DOHH2 (cell line): ENCODE data around the gene TTYH2.

ENCODE experiments used
- H3F3A ChIP-seq: fragments of 200-600 bp; sonication (generic), shearing (Covaris generic); 2 replicates; pipeline ENCODE4 v1.6.0; 2016; ENCODE audit warnings: antibody characterized with exemption, mild to moderate bottlenecking; ENCODE audit not compliant: control insufficient read depth, insufficient read depth
- H3K27ac ChIP-seq: fragments of 200-600 bp; sonication (generic); 2 replicates; pipeline ENCODE4 v1.5.1; 2014; ENCODE audit warnings: low read depth, mild to moderate bottlenecking, low read length, moderate library complexity
- H3K27me3 ChIP-seq: fragments of 200-600 bp; sonication (generic); 2 replicates; pipeline ENCODE4 v1.6.1; 2014; ENCODE audit warnings: mild to moderate bottlenecking, low read length, mixed read lengths; ENCODE audit not compliant: control insufficient read depth
- H3K36me3 ChIP-seq: fragments of 200-600 bp; sonication (generic); 2 replicates; pipeline ENCODE4 v1.6.1; 2014; ENCODE audit warnings: mild to moderate bottlenecking, low read length, moderate library complexity, mixed read lengths; ENCODE audit not compliant: control insufficient read depth
- H3K4me1 ChIP-seq: fragments of 200-600 bp; sonication (generic); 2 replicates; pipeline ENCODE4 v1.6.1; 2014; ENCODE audit warnings: mild to moderate bottlenecking, low read length, mixed read lengths; ENCODE audit not compliant: control insufficient read depth
- H3K4me2 ChIP-seq: fragments of 200-600 bp; sonication (generic); 2 replicates; pipeline ENCODE4 v1.6.0; 2014; ENCODE audit warnings: mild to moderate bottlenecking, low read length, moderate library complexity
- H3K4me3 ChIP-seq: fragments of 200-600 bp; sonication (generic); 2 replicates; pipeline ENCODE4 v1.5.1; 2014; ENCODE audit warnings: mild to moderate bottlenecking, low read length, mixed read lengths
- H3K79me2 ChIP-seq: fragments of 200-600 bp; sonication (generic); 2 replicates; pipeline ENCODE4 v1.6.1; 2014; ENCODE audit warnings: mild to moderate bottlenecking, low read length, mixed read lengths; ENCODE audit not compliant: control insufficient read depth
- H3K9me2 ChIP-seq: fragments of 200-600 bp; sonication (generic); replicated peaks from 2 replicates; pipeline ENCODE4 v1.6.1; 2014; ENCODE audit warnings: mild to moderate bottlenecking, low read length, mixed read lengths; ENCODE audit not compliant: control insufficient read depth
- H3K9me3 ChIP-seq: fragments of 200-600 bp; sonication (generic); 2 replicates; pipeline ENCODE4 v1.6.1; 2014; ENCODE audit warnings: antibody characterized with exemption, low read length, mixed read lengths; ENCODE audit not compliant: control insufficient read depth, insufficient read depth
- H4K20me1 ChIP-seq: fragments of 200-600 bp; sonication (generic); 2 replicates; pipeline ENCODE4 v1.6.0; 2014; ENCODE audit warnings: low read depth, mild to moderate bottlenecking, antibody characterized with exemption, low read length, moderate library complexity; ENCODE audit not compliant: control insufficient read depth, insufficient read depth
- EZH2phosphoT487 ChIP-seq: fragments of 200-600 bp; sonication (generic); IDR thresholded peaks from 2 replicates; pipeline ENCODE4 v1.6.1; 2017; ENCODE audit warnings: borderline replicate concordance, mild to moderate bottlenecking, antibody characterized with exemption, low read length, moderate library complexity, mixed read lengths
- TF ChIP-seq, protein P1 (sequence below): fragments of 200-600 bp; sonication (generic); IDR thresholded peaks from one replicate; pipeline ENCODE4 v1.5.1; 2014; ENCODE audit warnings: antibody characterized with exemption, mild to moderate bottlenecking, low read depth, low read length; ENCODE audit not compliant: poor library complexity, severe bottlenecking

The TTYH2 gene

DNA sequence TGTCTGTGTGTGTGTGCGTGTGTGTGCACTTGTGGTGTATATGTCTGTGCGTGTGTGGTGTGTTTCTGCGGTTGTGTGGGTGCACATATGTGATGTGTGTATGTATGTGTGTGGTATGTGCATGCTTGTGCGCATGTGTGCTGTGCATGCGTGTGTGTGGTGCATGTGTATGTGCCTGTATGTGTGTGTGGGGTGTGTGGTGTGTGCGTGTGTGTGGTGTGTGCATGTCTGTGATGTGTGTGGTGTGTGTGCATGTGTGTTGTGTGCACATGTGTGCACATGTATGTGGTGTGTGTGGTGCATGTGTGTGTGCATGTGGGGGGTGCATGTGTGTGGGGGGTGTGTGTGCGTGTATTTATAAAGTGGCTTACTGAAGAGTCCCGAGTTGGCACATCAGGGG is 37.7 kb downstream of the TTYH2 start:
- no peaks in the 10 kb centered on the region for H3K36me3 ChIP-seq
- no peaks in the 10 kb centered on the region for H3K27me3 ChIP-seq
- H3K4me3 ChIP-seq: no peak overlapping the region
- no peaks in the 10 kb centered on the region for H3K79me2 ChIP-seq
- H3K4me2 ChIP-seq: no peak overlapping the region
- H3K27ac ChIP-seq: no peak overlapping the region
- H3K9me2 ChIP-seq: no peaks in the 10 kb centered on the region
- H3K4me1 ChIP-seq: no peaks in the 10 kb centered on the region
- H4K20me1 ChIP-seq: no peaks in the 10 kb centered on the region
- TF ChIP-seq, protein P1, sequence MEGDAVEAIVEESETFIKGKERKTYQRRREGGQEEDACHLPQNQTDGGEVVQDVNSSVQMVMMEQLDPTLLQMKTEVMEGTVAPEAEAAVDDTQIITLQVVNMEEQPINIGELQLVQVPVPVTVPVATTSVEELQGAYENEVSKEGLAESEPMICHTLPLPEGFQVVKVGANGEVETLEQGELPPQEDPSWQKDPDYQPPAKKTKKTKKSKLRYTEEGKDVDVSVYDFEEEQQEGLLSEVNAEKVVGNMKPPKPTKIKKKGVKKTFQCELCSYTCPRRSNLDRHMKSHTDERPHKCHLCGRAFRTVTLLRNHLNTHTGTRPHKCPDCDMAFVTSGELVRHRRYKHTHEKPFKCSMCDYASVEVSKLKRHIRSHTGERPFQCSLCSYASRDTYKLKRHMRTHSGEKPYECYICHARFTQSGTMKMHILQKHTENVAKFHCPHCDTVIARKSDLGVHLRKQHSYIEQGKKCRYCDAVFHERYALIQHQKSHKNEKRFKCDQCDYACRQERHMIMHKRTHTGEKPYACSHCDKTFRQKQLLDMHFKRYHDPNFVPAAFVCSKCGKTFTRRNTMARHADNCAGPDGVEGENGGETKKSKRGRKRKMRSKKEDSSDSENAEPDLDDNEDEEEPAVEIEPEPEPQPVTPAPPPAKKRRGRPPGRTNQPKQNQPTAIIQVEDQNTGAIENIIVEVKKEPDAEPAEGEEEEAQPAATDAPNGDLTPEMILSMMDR: no peak
- no peaks in the 10 kb centered on the region for H3F3A ChIP-seq
- H3K9me3 ChIP-seq: peaks cover 2% of the 10 kb centered on the region; the same call in 1 of the 2 replicates

DNA sequence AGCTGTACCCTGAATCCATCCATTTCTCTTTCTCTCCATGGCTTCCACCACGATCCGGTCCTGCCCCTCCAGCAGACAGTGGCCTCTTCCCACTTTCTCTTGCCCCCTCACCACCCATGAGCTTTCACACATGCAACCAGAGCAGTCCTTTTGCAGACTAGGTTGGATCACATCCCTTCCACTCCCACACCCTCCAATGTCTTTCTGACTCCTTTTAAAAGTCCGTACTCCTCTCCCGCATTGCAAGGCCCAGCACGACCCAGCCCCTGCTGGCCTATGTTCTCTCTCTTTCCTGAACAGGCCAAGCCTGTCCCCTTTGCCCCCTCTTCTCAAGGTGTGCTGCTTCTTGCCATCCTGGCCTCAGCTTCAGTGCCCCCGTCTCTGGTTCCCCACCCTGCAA is 38.2 kb downstream of the TTYH2 start:
- H3K9me3 ChIP-seq: peaks cover under 1% of the 10 kb centered on the region; the same call in 1 of the 2 replicates
- TF ChIP-seq, protein P1: no peak
- TF ChIP-seq EZH2phosphoT487: no peak
- H3K4me2 ChIP-seq: no peak overlapping the region
- no peaks in the 10 kb centered on the region for H3K79me2 ChIP-seq
- no peaks in the 10 kb centered on the region for H3F3A ChIP-seq
- no peaks in the 10 kb centered on the region for H3K27me3 ChIP-seq
- H3K27ac ChIP-seq: no peak overlapping the region
- H3K4me1 ChIP-seq: no peaks in the 10 kb centered on the region
- no peaks in the 10 kb centered on the region for H4K20me1 ChIP-seq
- no peaks in the 10 kb centered on the region for H3K9me2 ChIP-seq
- no peaks in the 10 kb centered on the region for H3K36me3 ChIP-seq
- H3K4me3 ChIP-seq: no peak overlapping the region

DNA sequence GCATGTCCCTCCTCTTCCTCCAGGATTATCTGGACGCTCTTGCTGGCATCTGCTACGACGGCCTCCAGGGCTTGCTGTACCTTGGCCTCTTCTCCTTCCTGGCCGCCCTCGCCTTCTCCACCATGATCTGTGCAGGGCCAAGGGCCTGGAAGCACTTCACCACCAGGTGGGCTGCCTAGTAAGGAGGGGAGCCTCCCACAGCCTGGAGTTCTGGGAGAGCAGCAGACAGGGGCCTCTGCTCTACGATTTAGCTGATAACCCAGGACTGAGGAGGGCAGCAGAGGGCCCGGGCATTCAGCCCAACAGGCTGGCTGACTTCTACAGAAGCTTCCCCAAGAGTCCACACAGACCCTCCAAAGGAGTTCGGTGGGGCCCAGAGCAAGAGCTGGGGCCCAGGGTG is 38.8 kb downstream of the TTYH2 start:
- no peaks in the 10 kb centered on the region for H3K36me3 ChIP-seq
- H3K9me2 ChIP-seq: no peaks in the 10 kb centered on the region
- no peaks in the 10 kb centered on the region for H3K4me1 ChIP-seq
- TF ChIP-seq, protein P1: no peak
- TF ChIP-seq EZH2phosphoT487: no peak
- H3K9me3 ChIP-seq: no peaks in the 10 kb centered on the region
- no peak overlapping the region for H3K4me3 ChIP-seq
- no peaks in the 10 kb centered on the region for H3K27me3 ChIP-seq
- H3K4me2 ChIP-seq: no peak overlapping the region
- no peaks in the 10 kb centered on the region for H3K79me2 ChIP-seq
- H4K20me1 ChIP-seq: no peaks in the 10 kb centered on the region
- H3K27ac ChIP-seq: no peak overlapping the region
- H3F3A ChIP-seq: no peaks in the 10 kb centered on the region

DNA sequence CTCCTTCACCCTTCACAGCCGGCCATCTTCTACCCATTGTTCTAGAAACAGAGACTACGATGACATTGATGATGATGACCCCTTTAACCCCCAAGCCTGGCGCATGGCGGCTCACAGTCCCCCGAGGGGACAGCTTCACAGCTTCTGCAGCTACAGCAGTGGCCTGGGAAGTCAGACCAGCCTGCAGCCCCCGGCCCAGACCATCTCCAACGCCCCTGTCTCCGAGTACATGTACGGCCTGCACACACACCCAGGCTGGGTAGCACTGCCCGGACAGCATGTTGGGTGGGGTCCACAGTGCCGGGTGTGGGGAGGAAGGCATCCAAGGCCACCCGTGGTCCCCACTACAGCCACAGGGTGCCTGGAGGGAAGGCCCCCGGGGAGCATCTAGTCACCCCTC is 39.7 kb downstream of the TTYH2 start:
- H3K27me3 ChIP-seq: no peaks in the 10 kb centered on the region
- H3K9me3 ChIP-seq: no peaks in the 10 kb centered on the region
- H3K4me2 ChIP-seq: no peak overlapping the region
- TF ChIP-seq, protein P1: no peak
- TF ChIP-seq EZH2phosphoT487: no peak
- no peaks in the 10 kb centered on the region for H3K9me2 ChIP-seq
- H3F3A ChIP-seq: no peaks in the 10 kb centered on the region
- no peak overlapping the region for H3K4me3 ChIP-seq
- H3K79me2 ChIP-seq: no peaks in the 10 kb centered on the region
- no peaks in the 10 kb centered on the region for H3K4me1 ChIP-seq
- H3K36me3 ChIP-seq: no peaks in the 10 kb centered on the region
- no peak overlapping the region for H3K27ac ChIP-seq
- H4K20me1 ChIP-seq: no peaks in the 10 kb centered on the region
